Measurements from ENCODE around the gene DMXL1. TPM values are rescaled to one million over a fixed set of nuclear protein-coding genes. Genes with fewer than 3 reads are reported as not detected.

Gene DMXL1
- total RNA-seq, 1 experiment from 2014 or later: 20.6 TPM

DNA sequence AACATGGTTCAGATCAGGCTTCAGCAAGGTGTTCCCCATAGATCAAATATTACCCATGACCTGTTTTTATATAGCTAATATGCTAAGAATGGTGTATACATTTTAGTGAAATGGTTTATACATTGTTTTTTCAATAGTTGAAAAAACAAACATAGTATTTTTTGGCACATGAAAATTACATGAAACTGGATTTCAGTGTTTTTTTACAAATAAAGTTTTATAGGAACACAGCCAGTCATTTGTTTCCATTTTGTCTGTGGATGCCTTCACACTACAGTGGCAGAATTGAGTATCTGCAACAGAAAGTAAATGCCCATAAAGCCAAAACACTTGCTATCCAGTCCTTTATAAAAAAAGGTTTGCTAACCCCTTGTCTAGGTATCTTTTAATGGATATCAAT lies 150.4 kb downstream of the DMXL1 start:
- H2AFZ ChIP-seq (ENCODE audit: low read length): no peak overlapping the region
- H3F3A ChIP-seq (ENCODE audit: low read length, unreplicated experiment): no peaks in the 10 kb centered on the region
- no peaks in the 10 kb centered on the region for H3K27me3 ChIP-seq (ENCODE audit: low read length)
- H3K79me2 ChIP-seq (ENCODE audit: low read length): no peaks in the 10 kb centered on the region
- ChIA-PET POLR2A (ENCODE audit: unreplicated experiment) (interaction anchor here (0.6 kb wide), 1 partner anchor 80 kb away, joined by 9 read pairs; no protein-coding TSS in a partner anchor), CTCF (no interaction called here)
- BruUV-seq (replicated peaks): no TSS peak
- no peak overlapping the region for H3K9ac ChIP-seq (ENCODE audit: low read length)
- no peak overlapping the region for H3K4me3 ChIP-seq (ENCODE audit: low read length)
- no peaks in the 10 kb centered on the region for H4K20me1 ChIP-seq (ENCODE audit: low read length)
- H3K36me3 ChIP-seq (ENCODE audit: low read depth, low read length): no peaks in the 10 kb centered on the region
- H3K4me2 ChIP-seq (ENCODE audit: low read length): no peak overlapping the region
- H3K9me3 ChIP-seq (ENCODE audit: low read length): no peaks in the 10 kb centered on the region
- no peak overlapping the region for H3K27ac ChIP-seq (ENCODE audit: low read length)
- peaks cover 8% of the 10 kb centered on the region for H3K4me1 ChIP-seq (ENCODE audit: insufficient read depth, low read length)
- TF ChIP-seq EZH2phosphoT487 (IDR thresholded peaks at IDR 0.05; ENCODE audit: borderline replicate concordance, low read length): no peak
- no peak for TF ChIP-seq EZH2 (IDR thresholded peaks at IDR 0.05; ENCODE audit: low read length, unreplicated experiment)
- TF ChIP-seq, protein P1, sequence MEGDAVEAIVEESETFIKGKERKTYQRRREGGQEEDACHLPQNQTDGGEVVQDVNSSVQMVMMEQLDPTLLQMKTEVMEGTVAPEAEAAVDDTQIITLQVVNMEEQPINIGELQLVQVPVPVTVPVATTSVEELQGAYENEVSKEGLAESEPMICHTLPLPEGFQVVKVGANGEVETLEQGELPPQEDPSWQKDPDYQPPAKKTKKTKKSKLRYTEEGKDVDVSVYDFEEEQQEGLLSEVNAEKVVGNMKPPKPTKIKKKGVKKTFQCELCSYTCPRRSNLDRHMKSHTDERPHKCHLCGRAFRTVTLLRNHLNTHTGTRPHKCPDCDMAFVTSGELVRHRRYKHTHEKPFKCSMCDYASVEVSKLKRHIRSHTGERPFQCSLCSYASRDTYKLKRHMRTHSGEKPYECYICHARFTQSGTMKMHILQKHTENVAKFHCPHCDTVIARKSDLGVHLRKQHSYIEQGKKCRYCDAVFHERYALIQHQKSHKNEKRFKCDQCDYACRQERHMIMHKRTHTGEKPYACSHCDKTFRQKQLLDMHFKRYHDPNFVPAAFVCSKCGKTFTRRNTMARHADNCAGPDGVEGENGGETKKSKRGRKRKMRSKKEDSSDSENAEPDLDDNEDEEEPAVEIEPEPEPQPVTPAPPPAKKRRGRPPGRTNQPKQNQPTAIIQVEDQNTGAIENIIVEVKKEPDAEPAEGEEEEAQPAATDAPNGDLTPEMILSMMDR (conservative IDR thresholded peaks at IDR 0.05; ENCODE audit: low read depth, low read length): no peak
- intact Hi-C loops (cut with micrococcal nuclease): no loop called here
- ATAC-seq (no peak), DNase-seq (no peak)
- H3K9me2 ChIP-seq (replicated peaks; ENCODE audit: low read length): no peaks in the 10 kb centered on the region

DNA sequence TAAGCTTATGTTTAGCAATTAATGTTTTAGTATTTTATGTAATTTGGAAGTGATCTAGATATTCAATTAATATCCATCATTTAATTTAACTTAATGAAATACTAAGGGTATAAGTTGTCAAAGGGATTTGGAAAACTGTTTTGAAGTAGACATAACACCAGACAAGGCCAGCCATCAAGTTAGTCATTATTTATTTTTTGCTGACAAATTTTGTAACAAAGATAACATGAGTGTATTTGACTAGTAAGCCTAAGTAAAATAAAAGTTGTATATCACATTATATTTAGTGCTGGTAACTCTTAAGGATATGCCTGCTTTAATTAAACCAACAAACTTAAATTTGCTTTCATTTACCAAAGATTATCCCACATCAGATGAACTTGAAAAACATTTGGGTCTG lies 159.1 kb downstream of the DMXL1 start:
- no peak overlapping the region for H2AFZ ChIP-seq (ENCODE audit: low read length)
- no peaks in the 10 kb centered on the region for H3F3A ChIP-seq (ENCODE audit: low read length, unreplicated experiment)
- no peaks in the 10 kb centered on the region for H4K20me1 ChIP-seq (ENCODE audit: low read length)
- H3K9ac ChIP-seq (ENCODE audit: low read length): no peak overlapping the region
- CTCF ChIA-PET: no interaction called here
- no peak overlapping the region for H3K4me3 ChIP-seq (ENCODE audit: low read length)
- no peaks in the 10 kb centered on the region for H3K79me2 ChIP-seq (ENCODE audit: low read length)
- DNase-seq (peak; percentile 28), ATAC-seq (peak; percentile 81)
- H3K4me2 ChIP-seq (ENCODE audit: low read length): no peak overlapping the region
- no peaks in the 10 kb centered on the region for H3K27me3 ChIP-seq (ENCODE audit: low read length)
- no TSS peak for BruUV-seq (replicated peaks)
- TF ChIP-seq, protein P1 (conservative IDR thresholded peaks at IDR 0.05; ENCODE audit: low read depth, low read length): no peak
- no peak for TF ChIP-seq EZH2 (IDR thresholded peaks at IDR 0.05; ENCODE audit: low read length, unreplicated experiment)
- TF ChIP-seq EZH2phosphoT487 (IDR thresholded peaks at IDR 0.05; ENCODE audit: borderline replicate concordance, low read length): no peak
- H3K27ac ChIP-seq (ENCODE audit: low read length): no peak overlapping the region
- H3K4me1 ChIP-seq (ENCODE audit: insufficient read depth, low read length): peaks cover 10% of the 10 kb centered on the region
- no peaks in the 10 kb centered on the region for H3K9me3 ChIP-seq (ENCODE audit: low read length)
- intact Hi-C loops (cut with micrococcal nuclease): no loop called here
- H3K9me2 ChIP-seq (replicated peaks; ENCODE audit: low read length): no peaks in the 10 kb centered on the region
- no peaks in the 10 kb centered on the region for H3K36me3 ChIP-seq (ENCODE audit: low read depth, low read length)
- POLR2A ChIA-PET (ENCODE audit: unreplicated experiment): interaction anchor here (0.6 kb wide), 1 partner anchor 218 kb away, joined by 3 read pairs; no protein-coding TSS in a partner anchor

DNA sequence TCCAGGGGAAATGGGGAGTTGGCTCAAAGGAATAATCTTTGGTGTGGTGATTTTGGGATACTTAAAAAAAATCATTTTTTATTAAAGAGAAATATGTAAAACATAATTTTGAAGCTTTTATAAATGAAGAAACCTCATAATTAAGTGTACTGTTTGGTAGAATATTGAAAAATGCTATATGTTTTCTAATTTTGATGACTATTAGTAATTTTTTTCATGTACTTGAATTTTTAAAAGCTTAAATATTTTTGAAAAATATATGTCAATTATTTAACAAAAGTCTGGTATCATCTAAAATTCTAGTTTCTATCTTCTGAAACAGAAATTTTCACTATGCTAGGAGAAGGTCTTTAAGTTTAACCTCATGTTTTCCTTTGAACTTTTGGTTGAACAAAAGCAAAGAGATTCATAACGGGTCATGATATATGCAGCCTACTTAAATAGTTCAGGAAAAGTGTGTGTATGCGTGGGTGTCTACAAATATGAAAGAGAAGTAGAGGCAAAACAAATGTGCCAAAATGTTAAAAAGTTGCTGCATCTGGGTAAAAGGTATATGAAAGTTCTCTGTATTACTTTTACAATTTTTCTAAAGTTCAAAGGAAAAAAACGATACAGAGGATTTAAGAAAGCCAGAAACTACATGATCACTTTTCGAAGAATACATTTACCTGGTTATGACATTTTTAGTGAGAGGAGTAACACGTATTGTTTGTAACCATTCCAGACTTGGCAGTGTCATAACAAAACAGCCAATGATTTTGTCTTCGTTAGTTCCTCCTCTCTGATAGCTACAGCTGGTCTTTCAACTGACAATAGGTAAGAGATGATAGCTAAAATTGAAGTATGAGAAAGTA lies 167.6 kb downstream of the DMXL1 start:
- no peaks in the 10 kb centered on the region for H3K36me3 ChIP-seq (ENCODE audit: low read depth, low read length)
- DNase-seq: no peak
- TF ChIP-seq EZH2phosphoT487 (IDR thresholded peaks at IDR 0.05; ENCODE audit: borderline replicate concordance, low read length): no peak
- no peak for TF ChIP-seq EZH2 (IDR thresholded peaks at IDR 0.05; ENCODE audit: low read length, unreplicated experiment)
- TF ChIP-seq, protein P1 (conservative IDR thresholded peaks at IDR 0.05; ENCODE audit: low read depth, low read length): no peak
- H2AFZ ChIP-seq (ENCODE audit: low read length): no peak overlapping the region
- H3K79me2 ChIP-seq (ENCODE audit: low read length): no peaks in the 10 kb centered on the region
- no peak overlapping the region for H3K27ac ChIP-seq (ENCODE audit: low read length)
- no peaks in the 10 kb centered on the region for H3K27me3 ChIP-seq (ENCODE audit: low read length)
- H3F3A ChIP-seq (ENCODE audit: low read length, unreplicated experiment): no peaks in the 10 kb centered on the region
- no peak overlapping the region for H3K4me2 ChIP-seq (ENCODE audit: low read length)
- H4K20me1 ChIP-seq (ENCODE audit: low read length): no peaks in the 10 kb centered on the region
- ChIA-PET POLR2A (ENCODE audit: unreplicated experiment) (interaction anchor here (0.6 kb wide), 1 partner anchor 107 kb away, joined by 4 read pairs; no protein-coding TSS in a partner anchor), CTCF (no interaction called here)
- H3K4me3 ChIP-seq (ENCODE audit: low read length): no peak overlapping the region
- H3K9me3 ChIP-seq (ENCODE audit: low read length): no peaks in the 10 kb centered on the region
- no peak for ATAC-seq
- no TSS peak for BruUV-seq (replicated peaks)
- no peaks in the 10 kb centered on the region for H3K4me1 ChIP-seq (ENCODE audit: insufficient read depth, low read length)
- intact Hi-C loops (cut with micrococcal nuclease): no loop called here
- no peaks in the 10 kb centered on the region for H3K9me2 ChIP-seq (replicated peaks; ENCODE audit: low read length)
- H3K9ac ChIP-seq (ENCODE audit: low read length): no peak overlapping the region
